Ishikawa (cell line): ENCODE data around the gene SLC45A1.

Experiments
- CEBPB ChIP-seq: IDR thresholded peaks from 2 replicates; pipeline ENCODE4 v1.6.1; 2012
- CREB1 ChIP-seq: IDR thresholded peaks from 2 replicates; pipeline ENCODE4 v1.6.1; 2012; ENCODE audit warnings: low read depth
- EGR1 ChIP-seq: IDR thresholded peaks from 2 replicates; pipeline ENCODE4 v1.6.1; 2012
- EP300 ChIP-seq: IDR thresholded peaks from 2 replicates; pipeline ENCODE4 v1.6.1; 2012; ENCODE audit warnings: borderline replicate concordance
- FOXM1 ChIP-seq: IDR thresholded peaks from 2 replicates; pipeline ENCODE4 v1.6.1; 2012; ENCODE audit warnings: low read depth, borderline replicate concordance
- NFIC ChIP-seq: IDR thresholded peaks from 2 replicates; pipeline ENCODE4 v1.6.1; 2012
- RAD21 ChIP-seq: IDR thresholded peaks from 2 replicates; pipeline ENCODE4 v1.6.1; 2012; ENCODE audit warnings: low read depth
- REST ChIP-seq: IDR thresholded peaks from 2 replicates; pipeline ENCODE4 v1.6.1; 2012; ENCODE audit warnings: low read depth, mild to moderate bottlenecking
- TAF1 ChIP-seq: IDR thresholded peaks from 2 replicates; pipeline ENCODE4 v1.6.1; 2012; ENCODE audit warnings: low read depth, mild to moderate bottlenecking
- TCF12 ChIP-seq: IDR thresholded peaks from 2 replicates; pipeline ENCODE4 v1.6.1; 2012; ENCODE audit warnings: low read depth
- TEAD4 ChIP-seq: IDR thresholded peaks from 2 replicates; pipeline ENCODE4 v1.6.1; 2012
- USF1 ChIP-seq: IDR thresholded peaks from 2 replicates; pipeline ENCODE4 v1.6.1; 2012
- YY1 ChIP-seq: IDR thresholded peaks from 2 replicates; pipeline ENCODE4 v1.6.1; 2012; ENCODE audit warnings: low read depth
- ZBTB7A ChIP-seq: IDR thresholded peaks from 2 replicates; pipeline ENCODE4 v1.6.1; 2012; ENCODE audit warnings: low read depth
- TF ChIP-seq, protein P1 (sequence below): IDR thresholded peaks from 2 replicates; pipeline ENCODE4 v1.6.1; 2012

Gene SLC45A1

GRCh38 chr1:8332806-8333205 is 14.9 kb downstream of the SLC45A1 start:
- TF ChIP-seq RAD21 = no peak
- TF ChIP-seq YY1 = no peak
- TF ChIP-seq TAF1 = no peak
- TF ChIP-seq, protein P1, sequence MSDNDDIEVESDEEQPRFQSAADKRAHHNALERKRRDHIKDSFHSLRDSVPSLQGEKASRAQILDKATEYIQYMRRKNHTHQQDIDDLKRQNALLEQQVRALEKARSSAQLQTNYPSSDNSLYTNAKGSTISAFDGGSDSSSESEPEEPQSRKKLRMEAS = no peak
- TF ChIP-seq CEBPB = no peak
- TF ChIP-seq EP300 = no peak
- no peak for TF ChIP-seq USF1
- TF ChIP-seq ZBTB7A = no peak
- no peak for TF ChIP-seq FOXM1
- no peak for TF ChIP-seq EGR1
- TF ChIP-seq NFIC = no peak
- TF ChIP-seq REST = no peak
- no peak for TF ChIP-seq CREB1
- TF ChIP-seq TEAD4 = no peak
- TF ChIP-seq TCF12 = no peak

DNA sequence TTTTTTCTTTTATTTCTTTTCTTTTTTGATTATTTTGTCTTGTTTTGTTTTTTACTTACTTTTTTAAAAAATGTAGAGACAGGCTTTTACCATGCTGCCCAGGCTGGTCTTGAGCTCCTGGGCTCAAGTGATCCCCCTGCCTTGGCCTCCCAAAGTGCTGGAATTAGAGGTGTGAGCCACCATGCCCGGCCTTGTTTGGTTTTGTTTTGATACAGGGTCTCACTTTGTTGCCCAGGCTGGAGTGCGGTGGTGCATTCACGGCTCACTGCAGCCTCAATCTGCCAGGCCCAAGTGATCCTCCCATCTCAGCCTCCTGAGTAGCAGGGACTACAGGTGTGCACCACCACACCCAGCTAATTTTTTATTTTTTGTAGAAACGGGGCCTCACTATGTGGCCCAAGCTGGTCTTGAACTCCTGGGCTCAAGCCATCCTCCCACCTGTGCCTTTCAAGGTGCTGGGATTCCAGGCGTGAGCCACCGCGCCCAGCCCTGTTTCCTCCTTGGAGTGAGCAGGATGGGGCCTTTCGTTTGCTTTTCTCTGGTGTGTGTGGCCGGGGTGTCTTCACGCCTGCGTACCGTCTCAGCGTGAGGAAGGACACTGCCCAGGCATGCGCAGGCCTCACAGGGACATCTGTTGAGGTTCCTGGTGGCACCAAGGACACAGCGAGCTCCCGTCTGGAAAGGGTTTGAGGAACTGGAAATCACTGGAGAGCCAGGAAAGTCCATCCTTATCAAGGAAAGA is 15.5 kb downstream of the SLC45A1 start:
- TF ChIP-seq FOXM1 (no peak), TAF1 (no peak), ZBTB7A (no peak), NFIC (no peak), TCF12 (no peak), TEAD4 (no peak), REST (no peak)

DNA sequence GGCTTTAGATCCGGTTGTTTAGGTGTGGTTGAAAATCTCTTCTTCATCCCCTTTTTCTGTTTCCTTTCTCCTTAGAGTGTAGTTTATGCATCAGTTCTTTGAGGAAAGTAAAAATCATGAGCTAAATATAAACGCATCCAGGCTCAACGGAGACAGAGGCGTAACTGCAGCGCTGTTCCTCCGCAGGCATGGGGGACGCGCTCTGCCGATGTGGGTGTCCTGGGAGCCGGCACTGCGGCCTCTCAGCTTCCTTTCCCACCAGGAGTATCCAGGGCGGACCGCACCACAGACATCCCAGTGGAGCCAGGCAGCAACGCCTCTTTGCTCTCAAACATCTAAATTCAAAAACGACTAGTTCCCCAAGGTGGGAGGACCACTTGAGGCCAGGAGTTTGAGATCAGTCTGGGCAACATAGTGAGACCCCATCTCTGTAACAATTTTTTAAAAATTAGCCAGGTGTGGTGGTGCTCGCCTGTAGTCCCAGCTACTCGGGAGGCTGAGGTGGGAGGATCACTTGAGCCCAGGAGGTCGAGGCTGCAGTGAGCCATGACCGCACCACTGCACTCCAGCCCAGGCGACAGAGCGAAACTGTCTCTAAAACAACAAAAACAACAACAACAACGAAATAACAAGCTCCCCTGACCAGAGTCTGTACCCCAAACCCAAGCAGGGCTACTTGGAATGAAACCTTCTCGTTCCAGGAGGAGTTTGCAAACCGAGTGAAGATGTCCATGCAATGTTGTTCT is 16.4 kb downstream of the SLC45A1 start:
- TF ChIP-seq TEAD4 = no peak

GRCh38 chr1:8335246-8335645 is 17.3 kb downstream of the SLC45A1 start:
- TF ChIP-seq ZBTB7A = no peak
- TF ChIP-seq EP300 = no peak
- TF ChIP-seq USF1 = no peak
- TF ChIP-seq CREB1 = no peak
- no peak for TF ChIP-seq EGR1
- TF ChIP-seq RAD21 = no peak
- TF ChIP-seq CEBPB = no peak
- no peak for TF ChIP-seq REST
